Endothelial cell of umbilical vein (primary cell): ENCODE results near the gene NLGN1. TPM values are rescaled to one million over a fixed set of nuclear protein-coding genes. Genes with fewer than 3 reads are reported as not detected.

Experiments used
- BruUV-seq: library from RNA; stranded (reverse); fragments of 400-500 nt; replicated peaks from 2 replicates; lab custom pipeline; 2021; lab: Mats Ljungman, UMichigan
- CTCF ChIA-PET: fragments of 300-600, 350-600 bp; sonication (Branson Sonifier 250); formaldehyde crosslinking; loops from one replicate; lab custom pipeline; 2021; ENCODE audit warnings: antibody characterized with exemption, inconsistent platforms; lab: Charles Lee
- POLR2A ChIA-PET: fragments of 300-600, 350-600 bp; sonication (Branson Sonifier 250); formaldehyde crosslinking; loops from one replicate; lab custom pipeline; 2021; ENCODE audit warnings: antibody characterized with exemption, inconsistent platforms; lab: Charles Lee
- DNase-seq: peaks from one replicate; pipeline ENCODE4 v3.0.0-alpha.2; 2011; ENCODE audit warnings: low read depth, low spot score
- FAIRE-seq: peaks from 2 replicates; lab custom pipeline; 2011; peaks lifted over from hg19 to GRCh38; lab: Jason Lieb, UNC
- H2AFZ ChIP-seq: 2 replicates; pipeline ENCODE4 v1.6.0; 2012; ENCODE audit warnings: low read depth, low read length, control low read depth, inconsistent platforms
- H3K27ac ChIP-seq: 2 replicates; pipeline ENCODE4 v1.5.1; 2011; ENCODE audit warnings: low read depth, mild to moderate bottlenecking, control low read depth, low read length, moderate library complexity; ENCODE audit not compliant: insufficient read depth
- H3K27me3 ChIP-seq, 2 experiments: 2 replicates each; pipeline versions ENCODE4 v1.6.0 to v1.6.1; 2011; ENCODE audit warnings: low read length in 2 of 2, mixed read lengths in 1 of 2; ENCODE audit not compliant: control insufficient read depth in 2 of 2, insufficient read depth in 2 of 2
- H3K36me3 ChIP-seq, 2 experiments: 2 replicates in 1 of 2; 3 replicates in 1 of 2; pipeline ENCODE4 v1.5.1; 2011; ENCODE audit warnings: low read length in 2 of 2, mild to moderate bottlenecking in 1 of 2, moderate library complexity in 1 of 2; ENCODE audit not compliant: control insufficient read depth in 2 of 2, insufficient read depth in 2 of 2; ENCODE audit errors: extremely low read depth in 1 of 2
- H3K4me1 ChIP-seq: 3 replicates; pipeline ENCODE4 v1.5.1; 2011; ENCODE audit warnings: mild to moderate bottlenecking, low read length; ENCODE audit not compliant: control insufficient read depth, insufficient read depth; ENCODE audit errors: extremely low read depth
- H3K4me2 ChIP-seq: 2 replicates; pipeline ENCODE4 v1.6.1; 2011; ENCODE audit warnings: low read length, control low read depth, mixed read lengths; ENCODE audit not compliant: insufficient read depth
- H3K4me3 ChIP-seq, 3 experiments: fragments of 200-600 bp in 1 of 3; sonication (generic), shearing (Covaris generic) in 1 of 3; replicated peaks in 1 of 3; 2 replicates each; pipeline ENCODE4 v1.5.1; 2011 to 2016; ENCODE audit warnings: control low read depth in 3 of 3, low read length in 3 of 3, mild to moderate bottlenecking in 2 of 3, inconsistent platforms in 1 of 3, low read depth in 1 of 3, moderate library complexity in 1 of 3; ENCODE audit not compliant: insufficient read depth in 1 of 3
- H3K79me2 ChIP-seq: 2 replicates; pipeline ENCODE4 v1.6.0; 2012; ENCODE audit warnings: low read length, inconsistent platforms; ENCODE audit not compliant: control insufficient read depth, insufficient read depth
- H3K9ac ChIP-seq: replicated peaks from 2 replicates; pipeline ENCODE3; 2011; ENCODE audit warnings: low read length, control low read depth; ENCODE audit not compliant: insufficient read depth; ENCODE audit errors: extremely low read depth
- H3K9me1 ChIP-seq: replicated peaks from 3 replicates; pipeline ENCODE4 v1.6.0; 2011; ENCODE audit warnings: mild to moderate bottlenecking, low read length; ENCODE audit not compliant: control insufficient read depth, insufficient read depth; ENCODE audit errors: extremely low read depth
- H3K9me3 ChIP-seq: replicated peaks from 2 replicates; pipeline ENCODE4 v1.5.1; 2012; ENCODE audit warnings: low read length, inconsistent platforms; ENCODE audit not compliant: control insufficient read depth, insufficient read depth
- H4K20me1 ChIP-seq: replicated peaks from 2 replicates; pipeline ENCODE3; 2011; ENCODE audit warnings: mild to moderate bottlenecking, low read length; ENCODE audit not compliant: control insufficient read depth, insufficient read depth; ENCODE audit errors: extremely low read depth
- CTCF ChIP-seq, 2 donors: IDR thresholded peaks; 1 replicate in 1 of 2; 2 replicates in 1 of 2; pipeline ENCODE4 v1.5.1; 2011; ENCODE audit warnings: low read length in 2 of 2, mild to moderate bottlenecking in 2 of 2, moderate library complexity in 2 of 2, control low read depth in 1 of 2, inconsistent platforms in 1 of 2, low read depth in 1 of 2; ENCODE audit not compliant: insufficient read depth in 1 of 2; ENCODE audit errors: extremely low read depth in 1 of 2
- EZH2 ChIP-seq: IDR thresholded peaks from 2 replicates; pipeline ENCODE4 v1.6.1; 2012; ENCODE audit warnings: borderline replicate concordance, low read depth, mild to moderate bottlenecking, moderate library complexity, low read length, inconsistent platforms; ENCODE audit not compliant: severe bottlenecking
- FOS ChIP-seq: IDR thresholded peaks from 2 replicates; pipeline ENCODE4 v1.6.1; 2011; ENCODE audit warnings: mild to moderate bottlenecking, low read length, moderate library complexity, borderline replicate concordance; ENCODE audit not compliant: insufficient read depth
- GATA2 ChIP-seq: IDR thresholded peaks from 2 replicates; pipeline ENCODE4 v1.7.0; 2011; ENCODE audit warnings: low read depth, mild to moderate bottlenecking, moderate library complexity, mixed read lengths, low read length; ENCODE audit not compliant: insufficient read length, insufficient read depth
- JUN ChIP-seq: IDR thresholded peaks from 2 replicates; pipeline ENCODE4 v1.6.1; 2011; ENCODE audit warnings: borderline replicate concordance, low read depth; ENCODE audit not compliant: insufficient read length, insufficient read depth
- MYC ChIP-seq: IDR thresholded peaks from one replicate; pipeline ENCODE4 v1.6.1; 2011; ENCODE audit warnings: mild to moderate bottlenecking, low read depth, low read length
- POLR2A ChIP-seq: IDR thresholded peaks from 2 replicates; pipeline ENCODE4 v1.6.1; 2012; ENCODE audit warnings: low read depth, mild to moderate bottlenecking, control low read depth, low read length
- POLR2AphosphoS5 ChIP-seq: IDR thresholded peaks from 2 replicates; pipeline ENCODE4 v1.6.1; 2012; ENCODE audit warnings: low read depth, mild to moderate bottlenecking, control low read depth, low read length, moderate library complexity; ENCODE audit not compliant: insufficient read depth
- dilution Hi-C: fragments of 300-500 bp; cut with MboI; formaldehyde crosslinking; loops from one replicate; pipeline ENCODE4 v1.15.0; 2019; ENCODE audit warnings: low sequenced_read_pairs; ENCODE audit not compliant: extremely low pct_ligation_motif_present
- intact Hi-C: fragments of 100-400 bp; cut with micrococcal nuclease; formaldehyde crosslinking; loops from one replicate; pipeline ENCODE4 v1.10.0; 2022
- polyA plus RNA-seq, 4 experiments: library from polyadenylated mRNA; depleted of rRNA in 3 of 4; stranded (reverse) in 3 of 4; unstranded in 1 of 4; fragments of >200 nt; gene quantifications; 2 replicates each; pipeline versions ENCODE4 v1.2.1 to v1.2.3, GENCODE V29; 2011 to 2012; ENCODE audit warnings: missing spikeins in 1 of 4
- total RNA-seq: library from RNA; stranded (reverse); gene quantifications from 2 replicates; pipeline ENCODE4 v1.2.3, GENCODE V29; 2021
- TF ChIP-seq, protein P1 (sequence below): IDR thresholded peaks from 2 replicates; pipeline ENCODE4 v1.6.1; 2011; ENCODE audit not compliant: insufficient read depth, insufficient read length

The NLGN1 gene
- total and polyA plus RNA-seq, 2 donors (not counting 3 experiments of a cell fraction or from before 2014, with no cell fraction given): 7.9 to 16.3 TPM

GRCh38 chr3:173401369-173401768 lies 3.8 kb downstream of the NLGN1 start:
- no peaks in the 10 kb centered on the region for H3K36me3 ChIP-seq
- no peaks in the 10 kb centered on the region for H3K9me1 ChIP-seq

DNA sequence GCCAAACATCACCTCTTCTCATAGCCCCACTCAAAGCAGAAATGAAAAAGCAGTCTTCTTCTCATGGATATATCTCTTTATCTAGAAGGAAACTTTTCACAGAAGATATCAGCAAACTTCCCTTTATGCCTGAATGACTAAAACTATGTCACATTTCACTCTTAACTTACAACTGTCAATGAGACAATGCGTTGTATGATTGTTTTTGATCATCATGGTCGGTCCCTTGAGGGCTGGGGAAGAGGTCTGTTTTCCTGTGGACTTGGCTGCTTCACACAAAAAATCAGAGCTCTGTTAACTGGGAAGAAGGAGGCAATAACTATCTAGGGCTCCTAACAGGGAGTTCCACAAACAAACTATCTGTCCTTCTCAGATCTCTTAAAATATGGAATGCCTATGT lies 5.1 kb downstream of the NLGN1 start:
- Histone ChIP-seq H2AFZ (no peak overlapping the region), H4K20me1 (no peaks in the 10 kb centered on the region), H3K4me2 (no peak overlapping the region), H3K9me1 (no peaks in the 10 kb centered on the region), H3K4me1 (peaks cover 24% of the 10 kb centered on the region), H3K36me3 (no peaks in the 10 kb centered on the region), H3K9ac (no peak overlapping the region), H3K79me2 (peaks cover 59% of the 10 kb centered on the region), H3K4me3 (no peak overlapping the region), H3K27me3 (no peaks in the 10 kb centered on the region), H3K27ac (no peak overlapping the region), H3K9me3 (no peaks in the 10 kb centered on the region)
- dilution Hi-C loops (no loop called here), intact Hi-C loops (no loop called here)
- FAIRE-seq (no peak), DNase-seq (no peak)
- BruUV-seq: no TSS peak
- TF ChIP-seq FOS (no peak), JUN (no peak), MYC (no peak), POLR2AphosphoS5 (no peak), POLR2A (no peak), GATA2 (no peak), CTCF (IDR thresholded peaks at IDR 0.05; ENCODE audit: extremely low read depth in 1 of 2, insufficient read depth in 1 of 2, low read depth in 1 of 2, low read length in 2 of 2) (no peak), EZH2 (no peak)
- TF ChIP-seq, protein P1, sequence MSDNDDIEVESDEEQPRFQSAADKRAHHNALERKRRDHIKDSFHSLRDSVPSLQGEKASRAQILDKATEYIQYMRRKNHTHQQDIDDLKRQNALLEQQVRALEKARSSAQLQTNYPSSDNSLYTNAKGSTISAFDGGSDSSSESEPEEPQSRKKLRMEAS: no peak
- CTCF ChIA-PET: interaction anchor here (1.3 to 1.4 kb wide), 2 partner anchors 151 to 566 kb away, joined by 3 read pairs; no protein-coding TSS in a partner anchor
- POLR2A ChIA-PET: no interaction called here

More at GRCh38 chr3:173401369-173401768, 3.8 kb downstream of the NLGN1 start:
- no peak overlapping the region for H2AFZ ChIP-seq
- H3K4me1 ChIP-seq: peaks cover 26% of the 10 kb centered on the region
- FAIRE-seq: no peak
- H3K4me3 ChIP-seq: no peak overlapping the region
- H3K9me3 ChIP-seq: no peaks in the 10 kb centered on the region
- no peak for TF ChIP-seq FOS
- TF ChIP-seq JUN: no peak
- TF ChIP-seq EZH2: no peak
- TF ChIP-seq, protein P1: no peak
- no peak for TF ChIP-seq MYC
- no peak for TF ChIP-seq POLR2AphosphoS5
- intact Hi-C loops: no loop called here
- peaks cover 66% of the 10 kb centered on the region for H3K79me2 ChIP-seq
- no peak for DNase-seq
- ChIA-PET POLR2A (no interaction called here), CTCF (interaction anchor here (1.4 kb wide), 1 partner anchor 152 kb away, joined by 3 read pairs; no protein-coding TSS in a partner anchor)
- H3K9ac ChIP-seq: no peak overlapping the region
- H3K27ac ChIP-seq: no peak overlapping the region
- dilution Hi-C loops: no loop called here
- no peaks in the 10 kb centered on the region for H3K27me3 ChIP-seq
- no TSS peak for BruUV-seq
- H3K4me2 ChIP-seq: no peak overlapping the region
- H4K20me1 ChIP-seq: no peaks in the 10 kb centered on the region
